GM19328 (cell line): ENCODE measurements around the gene TYRO3.

ENCODE experiments used
- ATAC-seq: cut with Tn5 transposase; IDR thresholded peaks from one replicate; pipeline ENCODE4 v1.9.1; 2021; ENCODE audit warnings: mild to moderate bottlenecking, moderate library complexity; ENCODE audit not compliant: unreplicated experiment

TYRO3 gene

GRCh38 chr15:41558400-41559238 is at the start of gene TYRO3:
TSS of gene TYRO3 (plus strand) at chr15:41559212. CDS start at chr15:41559258, 46 bp downstream.
- no peak for ATAC-seq

GRCh38 chr15:41510728-41511127 is 48.3 kb upstream of the TYRO3 start:
- ATAC-seq, result no peak

- ATAC-seq, result no peak
These were observed 47.6 kb upstream of the TYRO3 start for GRCh38 chr15:41511331-41511898.

- no peak for ATAC-seq
These were observed 47.1 kb upstream of the TYRO3 start for GRCh38 chr15:41511899-41512369.

GRCh38 chr15:41512512-41512939 is 46.5 kb upstream of the TYRO3 start:
- ATAC-seq, result no peak

GRCh38 chr15:41512940-41513505 is 46.0 kb upstream of the TYRO3 start:
- ATAC-seq, result no peak

- ATAC-seq, result no peak
These were observed 45.3 kb upstream of the TYRO3 start, which contains the start of gene LTK for GRCh38 chr15:41513506-41514227. TSS of gene LTK (minus strand) at chr15:41513827. CDS start at chr15:41513709, 118 bp downstream.

- ATAC-seq, result no peak
These were observed 41.0 kb upstream of the TYRO3 start for GRCh38 chr15:41517895-41518449.

- no peak for ATAC-seq
These were observed 38.4 kb upstream of the TYRO3 start for GRCh38 chr15:41520636-41521035.

GRCh38 chr15:41521614-41522013 is 37.4 kb upstream of the TYRO3 start:
- ATAC-seq, result no peak

- ATAC-seq, result no peak
These were observed 35.9 kb upstream of the TYRO3 start for GRCh38 chr15:41523097-41523496.

GRCh38 chr15:41530363-41530956 is 28.6 kb upstream of the TYRO3 start:
- ATAC-seq, result no peak

- ATAC-seq, result no peak
These were observed 23.5 kb upstream of the TYRO3 start for GRCh38 chr15:41535544-41535943.

GRCh38 chr15:41536866-41537265 is 22.1 kb upstream of the TYRO3 start:
- no peak for ATAC-seq

- no peak for ATAC-seq
These were observed 15.5 kb upstream of the TYRO3 start for GRCh38 chr15:41543521-41543870.

- no peak for ATAC-seq
These were observed 14.4 kb upstream of the TYRO3 start for GRCh38 chr15:41544650-41545015.

- ATAC-seq, result no peak
These were observed 13.8 kb upstream of the TYRO3 start for GRCh38 chr15:41545218-41545617.

GRCh38 chr15:41546851-41547786 is 11.9 kb upstream of the TYRO3 start:
- ATAC-seq, result no peak

- no peak for ATAC-seq
These were observed 8.8 kb upstream of the TYRO3 start for GRCh38 chr15:41550066-41550775.
